WERI-Rb-1 (cell line): ENCODE data around the gene MFSD6.
A peak's percentile ranks its signal among the peaks of the same experiment; 100 is the strongest.

ENCODE experiments used
- DNase-seq: peaks from one replicate; pipeline ENCODE4 v3.0.0-alpha.2; 2020
- H3K27ac ChIP-seq: fragments of 250-450 bp; sonication (Bioruptor Pico); 2 replicates; pipeline ENCODE4 v1.5.1; 2020; ENCODE audit warnings: mild to moderate bottlenecking, moderate library complexity
- H3K27me3 ChIP-seq: fragments of 250-450 bp; sonication (Bioruptor Pico); 2 replicates; pipeline ENCODE4 v1.5.1; 2021; ENCODE audit warnings: mild to moderate bottlenecking, low read depth, moderate library complexity; ENCODE audit not compliant: insufficient read depth, severe bottlenecking
- H3K36me3 ChIP-seq: fragments of 250-450 bp; sonication (Bioruptor Pico); 2 replicates; pipeline ENCODE4 v1.5.1; 2020; ENCODE audit warnings: mild to moderate bottlenecking, moderate library complexity
- H3K4me3 ChIP-seq: 2 replicates; pipeline ENCODE4 v1.5.1; 2011; ENCODE audit warnings: low read depth, mild to moderate bottlenecking, control low read depth, low read length
- H3K9me3 ChIP-seq: fragments of 250-450 bp; sonication (Bioruptor Pico); 2 replicates; pipeline ENCODE4 v1.5.1; 2021; ENCODE audit warnings: mild to moderate bottlenecking, moderate library complexity; ENCODE audit not compliant: severe bottlenecking
- TF ChIP-seq, protein P1 (sequence below): IDR thresholded peaks from 2 replicates; pipeline ENCODE4 v1.5.1; 2011; ENCODE audit warnings: low read depth, mild to moderate bottlenecking, control low read depth, inconsistent platforms, low read length

The MFSD6 gene

GRCh38 chr2:190470256-190470826, 62.2 kb downstream of the MFSD6 start:
- TF ChIP-seq, protein P1, sequence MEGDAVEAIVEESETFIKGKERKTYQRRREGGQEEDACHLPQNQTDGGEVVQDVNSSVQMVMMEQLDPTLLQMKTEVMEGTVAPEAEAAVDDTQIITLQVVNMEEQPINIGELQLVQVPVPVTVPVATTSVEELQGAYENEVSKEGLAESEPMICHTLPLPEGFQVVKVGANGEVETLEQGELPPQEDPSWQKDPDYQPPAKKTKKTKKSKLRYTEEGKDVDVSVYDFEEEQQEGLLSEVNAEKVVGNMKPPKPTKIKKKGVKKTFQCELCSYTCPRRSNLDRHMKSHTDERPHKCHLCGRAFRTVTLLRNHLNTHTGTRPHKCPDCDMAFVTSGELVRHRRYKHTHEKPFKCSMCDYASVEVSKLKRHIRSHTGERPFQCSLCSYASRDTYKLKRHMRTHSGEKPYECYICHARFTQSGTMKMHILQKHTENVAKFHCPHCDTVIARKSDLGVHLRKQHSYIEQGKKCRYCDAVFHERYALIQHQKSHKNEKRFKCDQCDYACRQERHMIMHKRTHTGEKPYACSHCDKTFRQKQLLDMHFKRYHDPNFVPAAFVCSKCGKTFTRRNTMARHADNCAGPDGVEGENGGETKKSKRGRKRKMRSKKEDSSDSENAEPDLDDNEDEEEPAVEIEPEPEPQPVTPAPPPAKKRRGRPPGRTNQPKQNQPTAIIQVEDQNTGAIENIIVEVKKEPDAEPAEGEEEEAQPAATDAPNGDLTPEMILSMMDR = no peak
- DNase-seq = no peak
- Histone ChIP-seq H3K27ac (no peak overlapping the region), H3K4me3 (no peak overlapping the region), H3K27me3 (no peaks in the 10 kb centered on the region), H3K9me3 (no peaks in the 10 kb centered on the region), H3K36me3 (no peaks in the 10 kb centered on the region)

DNA sequence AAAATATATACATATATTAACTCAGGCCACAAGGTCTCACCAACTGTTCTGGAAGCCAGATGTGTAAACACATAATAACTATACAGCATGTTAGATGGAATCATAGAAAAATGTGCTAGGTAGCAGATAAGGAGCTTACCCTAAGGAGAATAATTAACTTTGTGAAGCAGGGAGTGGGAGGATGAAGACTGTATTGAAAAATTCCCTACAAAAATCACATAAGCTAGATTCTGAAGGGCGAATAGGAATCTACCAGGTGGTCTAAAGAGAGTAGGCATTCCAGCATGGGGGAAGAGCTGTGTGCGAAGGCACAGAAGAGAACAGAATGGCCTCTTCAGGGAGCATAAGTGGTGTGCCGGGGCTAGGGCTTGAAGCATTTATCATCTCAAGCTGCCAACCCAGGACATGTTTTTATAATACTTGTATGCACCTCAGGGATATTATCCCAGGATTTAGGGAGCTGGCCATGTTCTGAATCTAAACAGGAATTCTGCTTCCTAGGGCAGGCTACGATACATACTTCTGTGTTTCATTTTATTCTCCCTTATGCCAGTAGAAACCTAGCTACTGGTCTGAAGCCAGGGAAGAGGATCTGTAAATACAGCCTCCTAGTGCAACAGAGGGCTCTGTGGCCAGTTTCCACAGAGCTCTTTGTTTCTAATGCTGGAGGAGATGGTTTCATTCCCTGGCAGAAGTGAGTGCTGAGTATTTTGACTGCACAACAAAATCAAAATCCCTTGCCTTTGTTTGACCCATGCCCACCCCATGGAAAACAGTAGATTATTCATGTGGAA, 69.7 kb downstream of the MFSD6 start:
- H3K4me3 ChIP-seq = no peak overlapping the region
- H3K36me3 ChIP-seq = no peaks in the 10 kb centered on the region
- DNase-seq = no peak
- no peak overlapping the region for H3K27ac ChIP-seq
- peaks cover 3% of the 10 kb centered on the region for H3K9me3 ChIP-seq
- no peaks in the 10 kb centered on the region for H3K27me3 ChIP-seq
- TF ChIP-seq, protein P1 = no peak

- H3K27ac ChIP-seq = no peak overlapping the region
- H3K27me3 ChIP-seq = no peaks in the 10 kb centered on the region
- H3K9me3 ChIP-seq = peaks cover 3% of the 10 kb centered on the region
- TF ChIP-seq, protein P1 = no peak
- no peaks in the 10 kb centered on the region for H3K36me3 ChIP-seq
- no peak for DNase-seq
- no peak overlapping the region for H3K4me3 ChIP-seq
These were observed 70.5 kb downstream of the MFSD6 start for GRCh38 chr2:190478572-190479195.

- Histone ChIP-seq H3K9me3 (no peaks in the 10 kb centered on the region), H3K36me3 (no peaks in the 10 kb centered on the region), H3K27me3 (no peaks in the 10 kb centered on the region), H3K27ac (no peak overlapping the region), H3K4me3 (no peak overlapping the region)
- TF ChIP-seq, protein P1 = no peak
- peak; percentile 18 for DNase-seq
These were observed 73.2 kb downstream of the MFSD6 start for GRCh38 chr2:190481339-190481738.

DNA sequence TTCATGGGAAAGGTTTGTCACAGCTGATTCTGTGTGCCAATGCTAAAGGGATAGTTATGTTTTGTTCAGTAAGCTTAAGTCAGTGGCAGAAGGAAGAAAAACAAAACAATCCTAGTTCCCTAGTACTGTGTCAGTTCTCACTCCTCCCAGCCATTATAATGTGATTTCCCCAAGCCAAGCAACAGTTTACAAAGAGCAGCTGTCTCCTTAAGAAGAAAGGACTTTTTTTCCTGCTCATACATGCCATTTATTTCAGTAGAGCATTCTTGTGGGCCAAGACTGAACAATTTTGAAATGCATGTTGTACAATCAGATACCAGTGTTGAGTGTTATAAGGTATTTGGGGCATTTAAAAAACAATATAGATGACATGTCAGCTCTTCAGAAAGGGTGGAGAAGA, 74.3 kb downstream of the MFSD6 start:
- Histone ChIP-seq H3K9me3 (no peaks in the 10 kb centered on the region), H3K27ac (no peak overlapping the region), H3K27me3 (no peaks in the 10 kb centered on the region), H3K36me3 (no peaks in the 10 kb centered on the region), H3K4me3 (no peak overlapping the region)
- TF ChIP-seq, protein P1 = no peak
- no peak for DNase-seq
